MCF 10A (cell line): ENCODE results near the gene HLA-E. TPM values are rescaled to one million over a fixed set of nuclear protein-coding genes. Genes with fewer than 3 reads are reported as not detected.
"Not testable (repeated sequence)": the region's sequence is repeated elsewhere in the genome, so short reads cannot be mapped to it uniquely, and the experiment has no call there.

Source experiments
- BruUV-seq: library from RNA; stranded (reverse); fragments of 400-500 nt; replicated peaks from 2 replicates; lab custom pipeline; 2021; lab: Mats Ljungman, UMichigan
- CTCF ChIA-PET: fragments of 300-600 bp; sonication (Branson Sonifier 250); formaldehyde crosslinking; extraction: SDS; loops from one replicate; lab custom pipeline; 2021; ENCODE audit warnings: antibody characterized with exemption, inconsistent platforms; lab: Yijun Ruan, JAX
- POLR2A ChIA-PET: fragments of 300-600, 350-650 bp; sonication (Branson Sonifier 250); formaldehyde crosslinking; extraction: SDS; loops from one replicate; lab custom pipeline; 2020; ENCODE audit warnings: antibody characterized with exemption, inconsistent platforms; lab: Yijun Ruan, JAX
- DNase-seq: peaks from one replicate; pipeline ENCODE4 v3.0.0-alpha.2; 2018; ENCODE audit not compliant: unreplicated experiment
- H3K27ac Mint-ChIP-seq: one replicate; pipeline ENCODE4 v1.8.0; 2022; ENCODE audit warnings: mild to moderate bottlenecking, low read depth, mixed read lengths; ENCODE audit not compliant: unreplicated experiment
- H3K27me3 Mint-ChIP-seq: one replicate; pipeline ENCODE4 v1.8.0; 2022; ENCODE audit warnings: mixed read lengths; ENCODE audit not compliant: insufficient read depth, unreplicated experiment
- H3K36me3 Mint-ChIP-seq: one replicate; pipeline ENCODE4 v1.8.0; 2022; ENCODE audit warnings: mild to moderate bottlenecking, moderate library complexity, mixed read lengths; ENCODE audit not compliant: insufficient read depth, unreplicated experiment
- H3K4me1 Mint-ChIP-seq: one replicate; pipeline ENCODE4 v1.8.0; 2022; ENCODE audit warnings: mixed read lengths; ENCODE audit not compliant: insufficient read depth, unreplicated experiment
- H3K4me3 Mint-ChIP-seq: one replicate; pipeline ENCODE4 v1.8.0; 2022; ENCODE audit warnings: mild to moderate bottlenecking, moderate library complexity, mixed read lengths; ENCODE audit not compliant: unreplicated experiment
- H3K9me3 Mint-ChIP-seq: one replicate; pipeline ENCODE4 v1.8.0; 2022; ENCODE audit warnings: mixed read lengths; ENCODE audit not compliant: unreplicated experiment
- intact Hi-C: fragments of 100-400 bp; cut with micrococcal nuclease; formaldehyde crosslinking; loops from 2 replicates; pipeline ENCODE4 v1.14.1; 2022
- total RNA-seq: library from RNA; stranded (reverse); gene quantifications from 2 replicates; pipeline ENCODE4 v1.2.3, GENCODE V29; 2022
- TF ChIP-seq, protein P1 (sequence below): fragments of 200-600 bp; IDR thresholded peaks from one replicate; pipeline ENCODE4 v1.8.0; 2022; ENCODE audit warnings: antibody characterized with exemption, mild to moderate bottlenecking; ENCODE audit not compliant: unreplicated experiment

Gene HLA-E
- total RNA-seq, 1 experiment from 2014 or later = 83.6 TPM

- Mint-ChIP-seq H3K9me3 (no peaks in the 10 kb centered on the region), H3K27me3 (peaks cover 61% of the 10 kb centered on the region), H3K4me3 (no peak overlapping the region), H3K27ac (no peak overlapping the region), H3K36me3 (no peaks in the 10 kb centered on the region), H3K4me1 (peaks cover 3% of the 10 kb centered on the region)
- ChIA-PET POLR2A (interaction anchor here (0.7 to 3.1 kb wide), 4 partner anchors 47 to 77 kb away, joined by 3 to 15 read pairs (median 4); partner anchors contain the start of gene PRR3), CTCF (interaction anchor here (0.7 to 9.3 kb wide), 11 partner anchors 10 to 146 kb away, joined by 3 to 229 read pairs (median 4); partner anchors contain the start of gene ATAT1)
- no peak for DNase-seq
- BruUV-seq = no TSS peak
- intact Hi-C loops = loop anchor here (5.0 kb wide), 2 partner anchors 242 to 607 kb away; partner anchors contain the start of gene TUBB
- TF ChIP-seq, protein P1, sequence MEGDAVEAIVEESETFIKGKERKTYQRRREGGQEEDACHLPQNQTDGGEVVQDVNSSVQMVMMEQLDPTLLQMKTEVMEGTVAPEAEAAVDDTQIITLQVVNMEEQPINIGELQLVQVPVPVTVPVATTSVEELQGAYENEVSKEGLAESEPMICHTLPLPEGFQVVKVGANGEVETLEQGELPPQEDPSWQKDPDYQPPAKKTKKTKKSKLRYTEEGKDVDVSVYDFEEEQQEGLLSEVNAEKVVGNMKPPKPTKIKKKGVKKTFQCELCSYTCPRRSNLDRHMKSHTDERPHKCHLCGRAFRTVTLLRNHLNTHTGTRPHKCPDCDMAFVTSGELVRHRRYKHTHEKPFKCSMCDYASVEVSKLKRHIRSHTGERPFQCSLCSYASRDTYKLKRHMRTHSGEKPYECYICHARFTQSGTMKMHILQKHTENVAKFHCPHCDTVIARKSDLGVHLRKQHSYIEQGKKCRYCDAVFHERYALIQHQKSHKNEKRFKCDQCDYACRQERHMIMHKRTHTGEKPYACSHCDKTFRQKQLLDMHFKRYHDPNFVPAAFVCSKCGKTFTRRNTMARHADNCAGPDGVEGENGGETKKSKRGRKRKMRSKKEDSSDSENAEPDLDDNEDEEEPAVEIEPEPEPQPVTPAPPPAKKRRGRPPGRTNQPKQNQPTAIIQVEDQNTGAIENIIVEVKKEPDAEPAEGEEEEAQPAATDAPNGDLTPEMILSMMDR = no peak
Measured at GRCh38 chr6:30480536-30481156, 8.7 kb upstream of the HLA-E start.

DNA sequence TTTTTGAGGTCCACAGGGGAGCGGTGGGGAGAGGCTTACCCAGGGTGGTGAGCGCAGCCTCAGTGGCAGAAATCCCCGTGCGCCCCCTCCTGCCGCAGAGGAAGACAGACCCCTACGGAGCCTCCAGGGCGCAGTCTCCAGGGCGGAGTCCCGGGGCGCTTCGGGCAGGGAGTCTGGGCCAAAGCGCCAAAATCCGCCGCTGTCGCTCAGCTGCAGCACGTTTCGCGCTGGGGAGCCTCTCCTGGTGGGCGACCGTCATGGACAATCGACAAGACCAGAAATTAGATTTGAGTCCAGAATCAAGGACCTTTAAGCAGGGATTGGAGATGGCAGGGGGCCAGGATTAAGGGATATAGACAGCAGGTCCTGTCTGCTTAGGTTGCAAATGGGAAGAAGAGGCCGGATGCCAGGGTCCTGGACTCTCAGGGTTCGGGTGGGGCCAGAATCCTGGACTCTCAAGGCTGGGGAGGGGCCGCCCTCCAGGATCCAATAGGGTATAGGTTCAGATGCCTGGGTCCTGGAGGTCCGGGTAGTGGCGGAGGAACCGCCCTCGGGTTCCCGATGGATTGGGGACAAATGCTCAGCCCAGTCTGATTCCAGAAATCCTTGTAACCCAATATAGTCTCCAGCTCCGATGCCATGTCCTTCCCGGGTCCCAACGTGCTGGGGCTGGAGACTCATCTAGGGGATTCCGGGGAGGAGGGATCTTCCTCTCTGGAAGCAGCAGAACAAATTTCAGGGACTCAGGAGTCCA is 7.9 kb upstream of the HLA-E start:
- no peak for DNase-seq
- H3K36me3 Mint-ChIP-seq = no peaks in the 10 kb centered on the region
- no TSS peak for BruUV-seq
- peaks cover 3% of the 10 kb centered on the region for H3K4me1 Mint-ChIP-seq
- ChIA-PET POLR2A (interaction anchor here (0.5 to 3.4 kb wide), 9 partner anchors 9 to 76 kb away, joined by 3 to 15 read pairs (median 4); partner anchors contain the start of gene PRR3), CTCF (interaction anchor here (0.6 to 9.3 kb wide), 23 partner anchors 11 to 561 kb away, joined by 3 to 229 read pairs (median 4); partner anchors contain the start of genes ABCF1 and ATAT1)
- no peak overlapping the region for H3K4me3 Mint-ChIP-seq
- no peak overlapping the region for H3K27ac Mint-ChIP-seq
- intact Hi-C loops = loop anchor here (5.0 kb wide), 2 partner anchors 241 to 606 kb away; partner anchors contain the start of gene TUBB
- no peaks in the 10 kb centered on the region for H3K9me3 Mint-ChIP-seq
- peaks cover 61% of the 10 kb centered on the region for H3K27me3 Mint-ChIP-seq
- TF ChIP-seq, protein P1 = no peak

DNA sequence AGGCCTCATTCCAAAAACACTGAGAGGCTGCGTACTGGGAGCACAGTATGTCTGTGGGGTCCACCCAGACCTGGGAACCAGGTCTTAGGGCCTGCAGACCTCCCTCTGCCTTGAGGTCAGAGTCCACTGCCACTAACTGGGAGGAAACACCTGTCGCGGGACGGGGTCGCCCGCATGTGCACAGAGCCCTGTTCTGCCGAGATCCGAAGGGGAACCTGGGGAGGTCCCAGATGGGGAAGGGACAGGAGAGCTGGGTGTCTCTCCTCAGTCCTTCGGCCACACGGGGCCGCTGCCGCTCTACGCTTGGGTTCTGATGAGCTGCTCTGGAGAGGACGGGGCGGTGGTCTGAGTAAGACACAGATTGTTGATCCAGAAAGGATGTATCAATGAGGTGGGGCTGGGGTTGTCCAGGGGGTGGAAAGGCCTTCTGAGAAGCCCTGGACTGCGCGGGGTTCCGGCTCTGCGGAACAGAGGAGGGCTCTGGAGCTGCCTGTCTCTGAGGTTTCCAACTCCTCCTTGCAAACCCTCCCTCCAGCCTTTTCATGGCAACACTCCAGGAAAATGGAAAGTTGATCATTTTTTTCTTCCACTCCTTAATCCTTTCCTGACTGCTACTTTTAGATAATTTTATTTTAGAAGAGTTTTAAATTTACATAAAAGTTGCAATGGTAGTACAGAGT is 7.2 kb upstream of the HLA-E start:
- not testable (repeated sequence) for H3K4me1 Mint-ChIP-seq, H3K27ac Mint-ChIP-seq, BruUV-seq, H3K36me3 Mint-ChIP-seq, H3K9me3 Mint-ChIP-seq
- peak; percentile 74 for DNase-seq
- Mint-ChIP-seq H3K27me3 (peaks cover 60% of the 10 kb centered on the region), H3K4me3 (peak overlapping the region; percentile 33)
- ChIA-PET CTCF (interaction anchor here (0.5 to 9.3 kb wide), 27 partner anchors 12 to 853 kb away, joined by 3 to 229 read pairs (median 4); partner anchors contain the start of genes ABCF1 and ATAT1), POLR2A (interaction anchor here (0.5 to 3.4 kb wide), 9 partner anchors 8 to 76 kb away, joined by 3 to 15 read pairs (median 4); no protein-coding TSS in a partner anchor)
- intact Hi-C loops = loop anchor here (2.0 to 5.0 kb wide), 3 partner anchors 240 to 605 kb away; partner anchors contain the start of gene TUBB
- TF ChIP-seq, protein P1 = peak; percentile 83
